Skeletal muscle satellite cell (primary cell): ENCODE data around the gene CCDC33.

Experiments used
- H3K27me3 ChIP-seq: 2 replicates; pipeline ENCODE4 v1.7.0; 2013; ENCODE audit warnings: low read length; ENCODE audit not compliant: control insufficient read depth, insufficient read depth
- H3K36me3 ChIP-seq: 2 replicates; pipeline ENCODE4 v1.7.0; 2013; ENCODE audit warnings: mild to moderate bottlenecking, control low read depth, low read length; ENCODE audit not compliant: insufficient read depth
- H3K4me1 ChIP-seq: 2 replicates; pipeline ENCODE4 v1.7.0; 2013; ENCODE audit warnings: low read length; ENCODE audit not compliant: control insufficient read depth, insufficient read depth
- H3K4me2 ChIP-seq: 2 replicates; pipeline ENCODE4 v1.7.0; 2013; ENCODE audit warnings: mild to moderate bottlenecking, low read length
- H3K4me3 ChIP-seq: 2 replicates; pipeline ENCODE4 v1.7.0; 2013; ENCODE audit warnings: low read length
- H3K9ac ChIP-seq: 2 replicates; pipeline ENCODE4 v1.7.0; 2013; ENCODE audit warnings: mild to moderate bottlenecking, low read depth, low read length, moderate library complexity
- H3K9me3 ChIP-seq: replicated peaks from 2 replicates; pipeline ENCODE4 v1.7.0; 2013; ENCODE audit warnings: mild to moderate bottlenecking, control low read depth, low read length

CCDC33 gene

GRCh38 chr15:74297887-74298286 is 61.8 kb downstream of the CCDC33 start:
- H3K9me3 ChIP-seq: no peaks in the 10 kb centered on the region
- H3K27me3 ChIP-seq: peaks cover 83% of the 10 kb centered on the region
- no peaks in the 10 kb centered on the region for H3K36me3 ChIP-seq

GRCh38 chr15:74300057-74300795 is 64.1 kb downstream of the CCDC33 start:
- H3K36me3 ChIP-seq: no peaks in the 10 kb centered on the region
- no peaks in the 10 kb centered on the region for H3K9me3 ChIP-seq
- H3K9ac ChIP-seq: no peak overlapping the region
- H3K4me1 ChIP-seq: no peaks in the 10 kb centered on the region
- H3K4me3 ChIP-seq: no peak overlapping the region
- no peak overlapping the region for H3K4me2 ChIP-seq
- peaks cover 89% of the 10 kb centered on the region for H3K27me3 ChIP-seq

More at GRCh38 chr15:74297887-74298286, 61.8 kb downstream of the CCDC33 start:
- Histone ChIP-seq H3K9ac (no peak overlapping the region), H3K4me2 (no peak overlapping the region), H3K4me1 (no peaks in the 10 kb centered on the region), H3K4me3 (no peak overlapping the region)

GRCh38 chr15:74301583-74302361 is 65.6 kb downstream of the CCDC33 start:
- Histone ChIP-seq H3K27me3 (peaks cover 94% of the 10 kb centered on the region), H3K9ac (no peak overlapping the region), H3K4me3 (no peak overlapping the region), H3K9me3 (no peaks in the 10 kb centered on the region), H3K36me3 (no peaks in the 10 kb centered on the region), H3K4me2 (no peak overlapping the region), H3K4me1 (no peaks in the 10 kb centered on the region)

DNA sequence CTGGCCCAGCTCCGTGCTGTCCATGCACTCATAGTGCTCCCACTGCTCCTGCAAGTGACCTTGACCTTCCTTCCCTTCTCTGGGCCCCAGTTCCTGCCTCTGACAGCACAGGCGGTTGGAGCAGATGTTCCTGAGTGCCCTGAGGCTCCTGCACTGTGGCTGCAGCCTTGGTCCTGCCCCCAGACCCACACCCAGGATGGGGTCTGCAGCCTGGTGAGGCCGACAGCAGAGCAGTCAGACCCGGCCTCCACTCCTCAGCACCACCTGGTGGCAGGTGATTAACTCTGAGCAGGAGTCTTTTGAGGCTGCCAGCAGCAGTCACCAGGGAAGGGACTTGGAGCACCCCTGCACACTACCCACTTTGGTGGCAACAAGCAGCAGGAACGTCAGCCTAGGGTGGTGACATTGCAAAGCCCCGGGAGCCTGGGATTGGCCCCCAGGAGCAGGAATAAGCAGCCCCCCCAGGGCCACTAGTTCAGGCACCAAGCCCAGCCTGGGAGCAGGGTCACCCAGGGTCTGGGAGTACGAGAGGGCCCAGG is 66.8 kb downstream of the CCDC33 start:
- H3K27me3 ChIP-seq: peaks cover 92% of the 10 kb centered on the region

GRCh38 chr15:74303741-74304309 is 67.7 kb downstream of the CCDC33 start:
- Histone ChIP-seq H3K36me3 (no peaks in the 10 kb centered on the region), H3K9me3 (no peaks in the 10 kb centered on the region), H3K4me1 (no peaks in the 10 kb centered on the region), H3K4me3 (no peak overlapping the region), H3K9ac (no peak overlapping the region), H3K4me2 (no peak overlapping the region), H3K27me3 (peaks cover 92% of the 10 kb centered on the region)

More for the DNA sequence above, 66.8 kb downstream of the CCDC33 start:
- Histone ChIP-seq H3K9me3 (no peaks in the 10 kb centered on the region), H3K4me2 (no peak overlapping the region), H3K4me1 (no peaks in the 10 kb centered on the region), H3K9ac (no peak overlapping the region), H3K4me3 (no peak overlapping the region), H3K36me3 (no peaks in the 10 kb centered on the region)

DNA sequence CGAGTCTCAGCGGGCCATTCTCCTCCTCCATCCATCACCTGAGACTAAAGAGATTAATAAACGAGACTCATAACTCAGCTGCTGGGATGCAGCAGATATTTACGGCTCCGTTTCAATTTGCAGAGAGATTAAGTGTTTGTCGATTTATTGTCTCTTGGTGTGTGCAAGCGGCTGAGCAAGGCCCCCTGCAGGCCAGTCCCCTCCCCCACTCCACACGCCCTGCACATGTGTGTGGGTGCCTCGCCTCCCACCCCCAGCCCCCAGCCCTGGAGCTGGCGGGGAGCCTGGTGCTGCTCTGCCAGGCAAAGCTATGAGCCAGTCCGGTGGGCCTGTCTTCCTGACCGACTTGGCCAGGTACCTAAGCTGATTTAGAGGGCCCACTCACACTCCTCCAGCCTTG is 68.3 kb downstream of the CCDC33 start:
- no peaks in the 10 kb centered on the region for H3K36me3 ChIP-seq
- no peaks in the 10 kb centered on the region for H3K4me1 ChIP-seq
- H3K9me3 ChIP-seq: no peaks in the 10 kb centered on the region
- peaks cover 92% of the 10 kb centered on the region for H3K27me3 ChIP-seq
- H3K9ac ChIP-seq: no peak overlapping the region
- H3K4me3 ChIP-seq: no peak overlapping the region
- no peak overlapping the region for H3K4me2 ChIP-seq

DNA sequence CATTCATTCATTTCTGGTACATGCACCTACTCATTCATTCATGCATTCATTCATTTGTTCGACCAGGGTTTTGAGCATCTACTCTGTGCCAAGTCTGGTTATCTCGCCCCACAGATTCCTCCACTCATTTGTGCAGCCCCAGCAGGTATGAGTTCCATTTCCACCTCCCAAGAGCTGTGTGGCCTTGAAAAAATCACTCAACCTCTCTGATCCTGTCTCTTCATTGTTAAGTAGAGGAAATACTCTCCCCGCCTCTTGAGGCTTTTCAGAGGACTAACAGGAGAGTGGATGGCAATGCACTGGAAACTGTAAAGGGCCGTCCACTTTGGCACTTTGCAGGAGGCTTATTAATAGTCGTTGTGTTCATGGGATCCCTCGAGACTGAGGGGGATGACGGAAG is 69.6 kb downstream of the CCDC33 start:
- Histone ChIP-seq H3K9ac (no peak overlapping the region), H3K4me3 (no peak overlapping the region), H3K4me2 (no peak overlapping the region), H3K9me3 (no peaks in the 10 kb centered on the region), H3K27me3 (peaks cover 85% of the 10 kb centered on the region), H3K4me1 (no peaks in the 10 kb centered on the region), H3K36me3 (no peaks in the 10 kb centered on the region)

DNA sequence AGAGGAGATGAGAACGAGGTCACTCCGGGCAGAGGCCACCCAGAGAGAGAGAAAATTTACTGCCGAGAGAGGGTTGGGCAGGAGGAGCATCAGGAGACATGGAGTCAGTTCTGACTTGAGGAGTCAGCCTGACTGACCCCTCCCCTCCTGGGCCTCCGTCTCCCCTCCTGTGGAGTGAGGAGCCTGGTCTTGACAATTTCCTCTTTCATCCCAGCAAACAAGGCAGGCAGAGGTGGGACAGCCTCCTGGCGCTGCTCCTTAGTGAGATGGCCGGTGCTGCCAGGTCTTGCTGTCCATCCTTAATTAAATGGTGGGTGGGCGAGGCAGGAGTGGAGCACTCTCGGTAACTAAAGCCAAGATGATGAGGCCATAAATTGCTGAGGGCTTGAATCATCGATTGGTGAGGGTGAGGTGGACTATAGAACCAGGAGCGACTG is 70.7 kb downstream of the CCDC33 start:
- Histone ChIP-seq H3K4me1 (no peaks in the 10 kb centered on the region), H3K9ac (no peak overlapping the region), H3K4me3 (no peak overlapping the region), H3K4me2 (no peak overlapping the region), H3K9me3 (no peaks in the 10 kb centered on the region), H3K27me3 (peaks cover 82% of the 10 kb centered on the region), H3K36me3 (no peaks in the 10 kb centered on the region)

GRCh38 chr15:74307827-74308811 is 72.0 kb downstream of the CCDC33 start:
- no peak overlapping the region for H3K4me2 ChIP-seq
- no peaks in the 10 kb centered on the region for H3K9me3 ChIP-seq
- no peak overlapping the region for H3K9ac ChIP-seq
- H3K4me1 ChIP-seq: no peaks in the 10 kb centered on the region
- H3K27me3 ChIP-seq: peaks cover 69% of the 10 kb centered on the region
- H3K36me3 ChIP-seq: no peaks in the 10 kb centered on the region
- H3K4me3 ChIP-seq: no peak overlapping the region

- Histone ChIP-seq H3K4me3 (no peak overlapping the region), H3K4me1 (peaks cover 4% of the 10 kb centered on the region), H3K36me3 (no peaks in the 10 kb centered on the region), H3K9ac (no peak overlapping the region), H3K27me3 (peaks cover 33% of the 10 kb centered on the region), H3K9me3 (no peaks in the 10 kb centered on the region), H3K4me2 (no peak overlapping the region)
Measured at GRCh38 chr15:74311734-74312444, 75.8 kb downstream of the CCDC33 start.
